Stomach (tissue), 9 donors: Measurements from ENCODE around the gene WASF2. TPM values are rescaled to one million over a fixed set of nuclear protein-coding genes. Genes with fewer than 3 reads are reported as not detected.

Experiments used
- DNase-seq, 2 donors: peaks; one replicate each; pipeline versions ENCODE4 v3.0.0 to v3.0.0-alpha.2; 2013 to 2019
- H3K27ac ChIP-seq, 5 donors: fragments of 200-600 bp in 4 of 5; sonication (generic) in 4 of 5; one replicate each; pipeline ENCODE4 v1.5.1; 2013 to 2019; ENCODE audit warnings: mild to moderate bottlenecking in 1 of 5, moderate library complexity in 1 of 5
- H3K27me3 ChIP-seq, 3 donors: fragments of 200-600 bp; sonication (generic); one replicate each; pipeline ENCODE4 v1.5.1; 2017 to 2019; ENCODE audit warnings: mixed run types in 1 of 3
- H3K36me3 ChIP-seq, 4 donors: fragments of 200-600 bp; sonication (generic); 1 replicate in 3 of 4; 2 replicates in 1 of 4; pipeline ENCODE4 v1.5.1; 2016 to 2019
- H3K4me1 ChIP-seq, 4 donors: fragments of 200-600 bp; sonication (generic); one replicate each; pipeline ENCODE4 v1.5.1; 2016 to 2019
- H3K4me3 ChIP-seq, 4 donors: fragments of 200-600 bp; sonication (generic) in 3 of 4; one replicate each; pipeline ENCODE4 v1.5.1; 2016 to 2019; ENCODE audit warnings: mild to moderate bottlenecking in 1 of 4
- H3K9me3 ChIP-seq, 4 donors: fragments of 200-600 bp; sonication (generic); one replicate each; pipeline ENCODE4 v1.5.1; 2016 to 2019
- CTCF ChIP-seq, 7 experiments: fragments of 450-650 bp in 4 of 7; fragments of 200-600 bp in 3 of 7; sonication (generic) in 3 of 7; IDR thresholded peaks; one replicate each; pipeline ENCODE4 v1.5.1; 2016 to 2019; ENCODE audit warnings: antibody characterized with exemption in 7 of 7, control low read depth in 2 of 7, mild to moderate bottlenecking in 1 of 7
- EP300 ChIP-seq: sonication (generic); formaldehyde crosslinking; IDR thresholded peaks from one replicate; pipeline ENCODE4 v1.6.1; 2017; ENCODE audit warnings: antibody characterized with exemption
- POLR2A ChIP-seq, 4 donors: fragments of 450-650 bp; IDR thresholded peaks; one replicate each; pipeline ENCODE4 v1.6.1; 2016; ENCODE audit warnings: antibody characterized with exemption in 4 of 4, control low read depth in 2 of 4, mild to moderate bottlenecking in 1 of 4, moderate library complexity in 1 of 4
- POLR2AphosphoS5 ChIP-seq, 3 donors: sonication (generic); formaldehyde crosslinking; IDR thresholded peaks; one replicate each; pipeline ENCODE4 v1.6.1; 2016; ENCODE audit warnings: antibody characterized with exemption in 3 of 3
- WGBS, 5 donors: extraction: QIAGEN DNeasy Blood & Tissue Kit in 3 of 5; methylation state at CpG; one replicate each; pipeline versions ENCODE4 v1.1.5 to v1.1.7; 2013 to 2018; 5-methylcytosine and 5-hydroxymethylcytosine counted together
- intact Hi-C: fragments of 100-400 bp; cut with DNase I; formaldehyde crosslinking; loops from one replicate; pipeline ENCODE4 v1.15.1; 2023; ENCODE audit warnings: low total_unique reads
- polyA plus RNA-seq, 3 donors: library from polyadenylated mRNA; stranded (reverse); fragments of 200-250 nt; gene quantifications; one replicate each; pipeline ENCODE4 v1.2.3, GENCODE V29; 2013
- total RNA-seq, 5 donors: library from RNA; depleted of rRNA; stranded (reverse); fragments of >200 nt; gene quantifications; one replicate each; pipeline versions ENCODE4 v1.1.0 to v1.2.3, GENCODE V29; 2014 to 2016
- donor health status: healthy with polysubstance abuse.
- donor health status: Bipolar disorder and iron deficiency.
- donor health status: healthy.

WASF2 gene
- total and polyA plus RNA-seq, 8 donors = 24.7 to 82.1 (median 54.7) TPM

GRCh38 chr1:27521861-27522431, 32.0 kb upstream of the WASF2 start:
- Histone ChIP-seq H3K27ac (peak overlapping the region in 4 of 5 donors; percentile 40 to 93 (median 69)), H3K36me3 (no peaks in the 10 kb centered on the region), H3K4me3 (peak overlapping the region; percentile 15 to 35 (median 25)), H3K4me1 (peaks cover 65 to 99% (median 78%) of the 10 kb centered on the region in 4 donors), H3K27me3 (no peaks in the 10 kb centered on the region), H3K9me3 (no peaks in the 10 kb centered on the region)
- peak in 1 of 2 donors; percentile 41 for DNase-seq
- no peak for TF ChIP-seq POLR2A (IDR thresholded peaks at IDR 0.05)
- TF ChIP-seq POLR2AphosphoS5 (IDR thresholded peaks at IDR 0.05) = peak in 1 of 3 donors; percentile 47
- TF ChIP-seq EP300 = no peak
- TF ChIP-seq CTCF (IDR thresholded peaks at IDR 0.05) = no peak
- intact Hi-C loops = no loop called here
- WGBS, 5 donors = 45 to 63% (median 54%) methylated on average over 9 of the region's 9 CpGs

GRCh38 chr1:27521336-27521831, 31.4 kb upstream of the WASF2 start:
- DNase-seq = peak in 1 of 2 donors; percentile 65
- intact Hi-C loops = no loop called here
- H3K36me3 ChIP-seq = no peaks in the 10 kb centered on the region
- H3K4me3 ChIP-seq = no peak overlapping the region
- H3K9me3 ChIP-seq = no peaks in the 10 kb centered on the region
- 32 to 69% (median 56%) methylated on average over 15 to 20 of the region's 20 CpGs for whole genome bisulfite sequencing, 5 donors
- H3K27ac ChIP-seq = peak overlapping the region in 4 of 5 donors; percentile 0 to 93 (median 58)
- no peaks in the 10 kb centered on the region for H3K27me3 ChIP-seq
- peaks cover 62 to 95% (median 74%) of the 10 kb centered on the region in 4 donors for H3K4me1 ChIP-seq
- TF ChIP-seq CTCF (IDR thresholded peaks at IDR 0.05) (no peak), POLR2AphosphoS5 (IDR thresholded peaks at IDR 0.05) (no peak), EP300 (no peak), POLR2A (IDR thresholded peaks at IDR 0.05) (no peak)

GRCh38 chr1:27520651-27521050, 30.7 kb upstream of the WASF2 start:
- intact Hi-C loops = no loop called here
- Histone ChIP-seq H3K4me1 (peaks cover 55 to 87% (median 69%) of the 10 kb centered on the region in 4 donors), H3K27me3 (no peaks in the 10 kb centered on the region), H3K36me3 (no peaks in the 10 kb centered on the region), H3K4me3 (no peak overlapping the region), H3K9me3 (no peaks in the 10 kb centered on the region), H3K27ac (peak overlapping the region in 3 of 5 donors; percentile 0 to 93 (median 75))
- DNase-seq = peak in 1 of 2 donors; percentile 51
- 53 to 84% (median 61%) methylated on average over 2 to 4 of the region's 4 CpGs for WGBS, 5 donors
- TF ChIP-seq POLR2A (IDR thresholded peaks at IDR 0.05) = no peak
- no peak for TF ChIP-seq POLR2AphosphoS5 (IDR thresholded peaks at IDR 0.05)
- no peak for TF ChIP-seq EP300
- TF ChIP-seq CTCF (IDR thresholded peaks at IDR 0.05) = no peak

GRCh38 chr1:27519331-27520258, 29.6 kb upstream of the WASF2 start:
- Histone ChIP-seq H3K27ac (peak overlapping the region in 4 of 5 donors; percentile 42 to 93 (median 59)), H3K9me3 (no peaks in the 10 kb centered on the region), H3K4me3 (no peak overlapping the region), H3K4me1 (peaks cover 46 to 77% (median 59%) of the 10 kb centered on the region in 4 donors), H3K36me3 (no peaks in the 10 kb centered on the region), H3K27me3 (no peaks in the 10 kb centered on the region)
- intact Hi-C loops = no loop called here
- DNase-seq = peak in 1 of 2 donors; percentile 81
- TF ChIP-seq CTCF (IDR thresholded peaks at IDR 0.05) (no peak), POLR2A (IDR thresholded peaks at IDR 0.05) (no peak), EP300 (no peak), POLR2AphosphoS5 (IDR thresholded peaks at IDR 0.05) (no peak)
- WGBS, 5 donors = 58 to 79% (median 77%) methylated on average over 11 to 24 of the region's 24 CpGs
